Mucosa of rectum (tissue), 2 donors: ENCODE results near the gene KLF12.

Experiments
- H3K27ac ChIP-seq, 2 donors: one replicate each; pipeline ENCODE4 v1.7.0; 2013; ENCODE audit warnings: inconsistent platforms in 2 of 2, low read depth in 2 of 2, low read length in 2 of 2
- H3K27me3 ChIP-seq, 2 donors: one replicate each; pipeline ENCODE4 v1.7.0; 2013; ENCODE audit warnings: low read length in 2 of 2; ENCODE audit not compliant: control insufficient read depth in 2 of 2, insufficient read depth in 2 of 2
- H3K36me3 ChIP-seq, 2 donors: one replicate each; pipeline ENCODE4 v1.7.0; 2013; ENCODE audit warnings: low read length in 2 of 2; ENCODE audit not compliant: control insufficient read depth in 2 of 2, insufficient read depth in 2 of 2
- H3K4me1 ChIP-seq, 2 donors: one replicate each; pipeline ENCODE4 v1.7.0; 2013; ENCODE audit warnings: low read length in 2 of 2, mild to moderate bottlenecking in 1 of 2; ENCODE audit not compliant: control insufficient read depth in 2 of 2, insufficient read depth in 2 of 2
- H3K4me3 ChIP-seq, 2 donors: one replicate each; pipeline ENCODE4 v1.7.0; 2013; ENCODE audit warnings: low read length in 2 of 2
- H3K9ac ChIP-seq, 2 donors: one replicate each; pipeline ENCODE4 v1.7.0; 2013; ENCODE audit warnings: low read length in 2 of 2, low read depth in 1 of 2, mild to moderate bottlenecking in 1 of 2
- H3K9me3 ChIP-seq, 2 donors: one replicate each; pipeline ENCODE4 v1.7.0; 2013; ENCODE audit warnings: low read length in 2 of 2; ENCODE audit not compliant: control insufficient read depth in 2 of 2
- donor health status: healthy.
- donor health status: Normal muscosa, but diverticular disease.

KLF12 gene

DNA sequence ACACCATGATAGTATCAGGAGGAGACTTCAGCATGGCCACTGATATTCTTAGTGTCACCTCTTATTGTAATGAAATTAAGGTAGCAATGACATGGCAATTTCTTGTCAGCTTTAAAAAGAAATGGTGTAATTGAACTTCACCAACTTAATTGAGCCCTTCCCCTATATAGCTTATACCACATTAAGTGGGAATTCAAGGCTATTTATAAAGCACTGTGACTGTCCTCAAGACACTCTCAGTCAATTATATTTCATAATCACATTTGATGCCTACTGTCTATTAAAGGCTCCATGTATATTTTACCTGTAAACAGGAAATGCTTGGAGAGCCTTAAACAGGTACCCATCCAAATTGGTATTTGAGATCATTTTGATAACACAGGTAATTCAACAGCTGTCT is 28.3 kb downstream of the KLF12 start:
- H3K9ac ChIP-seq: no peak overlapping the region
- no peaks in the 10 kb centered on the region for H3K27me3 ChIP-seq
- H3K36me3 ChIP-seq: no peaks in the 10 kb centered on the region
- no peak overlapping the region for H3K27ac ChIP-seq
- no peak overlapping the region for H3K4me3 ChIP-seq
- H3K9me3 ChIP-seq: no peaks in the 10 kb centered on the region
- H3K4me1 ChIP-seq: peaks cover 4 to 5% of the 10 kb centered on the region in 2 donors

GRCh38 chr13:74104661-74105275 is 29.4 kb downstream of the KLF12 start:
- Histone ChIP-seq H3K36me3 (no peaks in the 10 kb centered on the region), H3K4me3 (no peak overlapping the region), H3K27ac (no peak overlapping the region)

GRCh38 chr13:74103970-74104555 is 30.1 kb downstream of the KLF12 start:
- no peaks in the 10 kb centered on the region for H3K9me3 ChIP-seq
- H3K36me3 ChIP-seq: no peaks in the 10 kb centered on the region
- H3K4me1 ChIP-seq: no peaks in the 10 kb centered on the region
- no peak overlapping the region for H3K27ac ChIP-seq
- no peaks in the 10 kb centered on the region for H3K27me3 ChIP-seq
- H3K4me3 ChIP-seq: no peak overlapping the region
- H3K9ac ChIP-seq: no peak overlapping the region

More at GRCh38 chr13:74104661-74105275, 29.4 kb downstream of the KLF12 start:
- no peak overlapping the region for H3K9ac ChIP-seq
- no peaks in the 10 kb centered on the region for H3K27me3 ChIP-seq
- H3K9me3 ChIP-seq: no peaks in the 10 kb centered on the region
- peaks cover under 1 to 3% of the 10 kb centered on the region in 2 donors for H3K4me1 ChIP-seq

GRCh38 chr13:74103196-74103595 is 31.0 kb downstream of the KLF12 start:
- no peak overlapping the region for H3K9ac ChIP-seq
- H3K27me3 ChIP-seq: no peaks in the 10 kb centered on the region
- no peaks in the 10 kb centered on the region for H3K4me1 ChIP-seq
- H3K4me3 ChIP-seq: no peak overlapping the region
- no peak overlapping the region for H3K27ac ChIP-seq
- H3K9me3 ChIP-seq: no peaks in the 10 kb centered on the region
- no peaks in the 10 kb centered on the region for H3K36me3 ChIP-seq

GRCh38 chr13:74102691-74103090 is 31.5 kb downstream of the KLF12 start:
- no peak overlapping the region for H3K27ac ChIP-seq
- no peaks in the 10 kb centered on the region for H3K27me3 ChIP-seq
- H3K9me3 ChIP-seq: no peaks in the 10 kb centered on the region
- no peak overlapping the region for H3K4me3 ChIP-seq
- no peaks in the 10 kb centered on the region for H3K36me3 ChIP-seq
- no peaks in the 10 kb centered on the region for H3K4me1 ChIP-seq
- H3K9ac ChIP-seq: no peak overlapping the region

DNA sequence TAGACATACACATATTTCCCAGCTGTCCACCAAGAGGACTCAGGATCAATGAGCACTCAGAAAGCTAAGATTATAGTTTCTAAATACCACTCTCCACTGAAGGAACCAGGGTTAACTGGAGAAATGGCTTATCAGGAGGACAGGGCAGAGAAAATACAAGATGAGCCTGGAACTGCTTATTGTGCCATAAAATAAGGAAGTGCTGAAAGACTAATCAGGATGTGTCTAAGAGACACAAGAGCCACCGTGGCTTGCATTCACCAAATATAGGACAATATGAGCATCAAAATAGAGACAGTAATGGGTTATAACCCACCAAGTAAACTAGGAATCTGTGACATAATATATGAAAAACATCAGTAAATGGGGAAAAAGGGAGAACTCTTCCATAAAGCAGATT is 32.8 kb downstream of the KLF12 start:
- Histone ChIP-seq H3K4me3 (no peak overlapping the region), H3K4me1 (no peaks in the 10 kb centered on the region), H3K9me3 (no peaks in the 10 kb centered on the region), H3K27me3 (no peaks in the 10 kb centered on the region), H3K9ac (no peak overlapping the region), H3K36me3 (no peaks in the 10 kb centered on the region), H3K27ac (no peak overlapping the region)

DNA sequence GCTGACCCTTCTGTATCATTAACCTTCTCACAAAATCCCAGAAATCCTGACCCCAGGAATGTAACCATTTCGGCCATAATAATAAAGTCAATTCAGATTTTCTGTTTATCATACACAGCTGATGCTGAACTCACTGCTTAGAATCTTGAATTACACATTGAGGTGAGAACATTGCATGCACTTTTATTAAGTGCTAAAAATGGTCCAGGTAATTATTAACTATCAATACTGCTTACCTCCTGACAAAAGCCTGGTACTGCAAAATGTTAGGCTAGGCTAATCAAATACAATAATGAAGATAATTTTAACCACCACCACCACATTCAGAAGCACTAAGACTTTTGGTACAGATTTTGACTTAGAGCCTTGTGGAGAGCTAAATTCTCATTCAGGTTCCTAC is 36.1 kb downstream of the KLF12 start:
- no peak overlapping the region for H3K27ac ChIP-seq
- no peaks in the 10 kb centered on the region for H3K4me1 ChIP-seq
- H3K9me3 ChIP-seq: no peaks in the 10 kb centered on the region
- H3K36me3 ChIP-seq: no peaks in the 10 kb centered on the region
- H3K9ac ChIP-seq: no peak overlapping the region
- no peak overlapping the region for H3K4me3 ChIP-seq
- H3K27me3 ChIP-seq: no peaks in the 10 kb centered on the region

GRCh38 chr13:74097116-74097515 is 37.1 kb downstream of the KLF12 start:
- Histone ChIP-seq H3K27ac (no peak overlapping the region), H3K9me3 (no peaks in the 10 kb centered on the region), H3K36me3 (no peaks in the 10 kb centered on the region), H3K4me1 (no peaks in the 10 kb centered on the region), H3K9ac (no peak overlapping the region), H3K27me3 (no peaks in the 10 kb centered on the region), H3K4me3 (no peak overlapping the region)

DNA sequence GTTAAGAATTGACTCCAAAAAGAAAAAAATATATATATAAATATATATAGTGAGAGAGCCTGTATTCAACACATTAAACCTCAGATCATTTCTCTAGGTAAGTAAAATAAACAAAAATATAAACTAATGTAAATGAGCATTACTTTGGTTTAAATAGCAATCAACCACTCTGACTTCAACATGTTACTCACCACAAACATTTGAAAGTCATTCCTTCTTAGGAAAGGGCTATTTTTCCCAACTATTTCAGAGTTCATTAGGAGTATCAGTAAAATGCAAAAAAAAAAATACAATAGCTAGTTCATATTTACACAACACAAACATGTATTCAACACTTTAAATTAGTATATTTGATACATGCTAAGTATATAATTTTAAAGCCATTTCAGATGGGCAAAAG is 40.5 kb downstream of the KLF12 start:
- Histone ChIP-seq H3K36me3 (no peaks in the 10 kb centered on the region), H3K27ac (no peak overlapping the region), H3K9ac (no peak overlapping the region), H3K9me3 (no peaks in the 10 kb centered on the region), H3K4me3 (no peak overlapping the region), H3K27me3 (no peaks in the 10 kb centered on the region), H3K4me1 (no peaks in the 10 kb centered on the region)

DNA sequence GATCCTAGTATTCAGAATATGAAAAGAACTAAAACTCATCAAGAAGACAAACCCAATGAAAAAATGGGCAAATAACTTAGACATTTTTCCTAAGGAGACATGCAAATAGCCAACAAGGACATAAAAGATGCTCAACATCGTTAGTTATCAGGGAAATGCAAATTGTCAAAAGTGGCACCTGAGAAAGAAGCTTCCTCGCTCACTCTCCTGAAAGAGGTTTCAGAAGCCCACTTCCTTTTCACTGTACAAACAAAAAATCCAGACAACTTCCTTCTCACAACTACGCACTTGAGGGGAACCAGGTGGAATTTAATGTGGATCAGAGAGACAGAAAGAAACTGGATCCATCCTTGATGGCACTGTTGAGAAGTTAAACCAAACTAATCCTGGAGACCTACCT is 41.5 kb downstream of the KLF12 start:
- no peaks in the 10 kb centered on the region for H3K9me3 ChIP-seq
- no peaks in the 10 kb centered on the region for H3K4me1 ChIP-seq
- no peaks in the 10 kb centered on the region for H3K27me3 ChIP-seq
- no peak overlapping the region for H3K9ac ChIP-seq
- H3K4me3 ChIP-seq: no peak overlapping the region
- no peak overlapping the region for H3K27ac ChIP-seq
- no peaks in the 10 kb centered on the region for H3K36me3 ChIP-seq
